Cortex of kidney (tissue), 1 donor: Measurements from ENCODE around the gene CERCAM.

Source experiments
- DNase-seq: peaks from one replicate; lab custom pipeline; 2025; lab: John Stamatoyannopoulos, UW

CERCAM gene

GRCh38 chr9:128456613-128457061 lies 36.0 kb downstream of the CERCAM start:
- DNase-seq, result no peak

GRCh38 chr9:128457207-128457606 lies 36.5 kb downstream of the CERCAM start:
- DNase-seq, result no peak

DNA sequence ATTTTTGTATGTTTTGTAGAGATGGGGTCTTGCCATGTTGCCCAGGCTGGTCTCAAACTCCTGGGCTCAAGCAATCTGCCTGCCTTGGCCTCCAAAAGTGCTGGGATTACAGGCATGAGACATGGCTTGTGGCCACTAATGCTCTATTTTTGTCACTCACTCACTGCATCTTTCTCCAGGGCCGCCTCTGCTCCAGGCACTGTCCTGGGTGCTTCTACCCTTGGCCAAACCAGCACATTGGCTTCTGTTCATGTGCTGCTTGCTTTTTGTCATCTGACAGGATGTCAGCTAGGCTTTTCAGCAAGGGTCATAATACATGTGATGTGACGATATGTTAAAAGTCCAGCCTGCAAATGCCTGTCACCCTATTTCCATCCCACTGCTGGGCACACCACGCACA lies 38.4 kb downstream of the CERCAM start:
- no peak for DNase-seq

DNA sequence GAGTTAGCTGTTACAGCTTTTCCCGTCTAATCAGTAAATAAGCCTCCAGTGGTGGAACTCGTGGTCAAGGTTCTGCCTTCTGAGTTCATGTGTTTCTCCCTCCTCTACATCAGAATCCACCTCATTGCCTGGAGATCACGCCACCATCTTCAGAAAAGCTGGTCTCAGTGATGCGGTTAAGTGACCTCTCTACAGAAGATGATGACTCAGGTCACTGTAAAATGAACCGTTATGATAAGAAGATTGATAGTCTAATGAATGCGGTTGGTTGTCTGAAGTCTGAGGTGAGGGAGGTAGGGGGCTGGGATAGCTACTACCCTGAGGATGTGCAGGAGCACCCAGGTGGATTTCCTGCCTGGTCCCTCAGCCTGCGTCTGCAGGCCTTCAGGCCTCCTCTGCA lies 48.4 kb downstream of the CERCAM start:
- no peak for DNase-seq

GRCh38 chr9:128470560-128470959 lies 49.9 kb downstream of the CERCAM start:
- no peak for DNase-seq

GRCh38 chr9:128473104-128473503 lies 52.4 kb downstream of the CERCAM start:
- DNase-seq, result no peak

DNA sequence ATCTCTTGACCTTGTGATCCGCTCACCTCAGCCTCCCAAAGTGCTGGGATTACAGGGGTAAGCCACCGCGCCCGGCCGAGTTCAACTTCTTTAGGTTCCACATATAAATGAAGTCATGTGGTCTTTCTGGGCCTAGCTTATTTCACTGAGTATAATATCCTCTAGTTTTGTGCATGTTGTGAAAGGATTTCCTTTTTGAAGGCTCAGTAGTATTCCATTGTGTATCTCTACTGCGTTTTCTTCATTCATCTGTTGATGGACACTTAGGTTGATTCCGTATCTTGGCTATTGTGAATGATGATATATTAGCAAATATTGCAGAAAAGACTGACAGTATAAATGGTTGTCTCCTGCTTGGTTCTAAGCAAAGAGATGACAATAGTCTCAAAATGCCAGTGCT lies 55.2 kb downstream of the CERCAM start:
- no peak for DNase-seq

DNA sequence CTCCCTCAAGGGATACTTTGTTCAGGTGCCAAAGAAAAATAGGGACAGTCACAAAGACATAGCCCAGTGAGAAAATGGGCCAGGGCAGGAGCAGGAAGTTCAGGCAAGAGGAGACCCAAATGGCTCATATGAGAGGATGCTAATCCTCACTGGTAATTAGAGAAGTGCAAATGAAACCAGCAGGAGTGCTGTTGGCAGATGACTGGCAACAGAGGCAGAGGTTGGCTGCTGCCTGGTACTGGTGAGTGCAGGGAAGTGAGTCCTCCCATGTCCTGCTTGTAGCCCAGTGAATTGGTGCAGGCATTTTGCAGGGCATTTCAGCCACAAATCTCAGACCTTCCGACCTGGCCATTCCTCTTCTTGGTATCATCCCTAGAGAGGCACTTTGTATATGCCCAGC lies 58.6 kb downstream of the CERCAM start:
- DNase-seq, result no peak

GRCh38 chr9:128481561-128481960 lies 60.9 kb downstream of the CERCAM start:
- no peak for DNase-seq

DNA sequence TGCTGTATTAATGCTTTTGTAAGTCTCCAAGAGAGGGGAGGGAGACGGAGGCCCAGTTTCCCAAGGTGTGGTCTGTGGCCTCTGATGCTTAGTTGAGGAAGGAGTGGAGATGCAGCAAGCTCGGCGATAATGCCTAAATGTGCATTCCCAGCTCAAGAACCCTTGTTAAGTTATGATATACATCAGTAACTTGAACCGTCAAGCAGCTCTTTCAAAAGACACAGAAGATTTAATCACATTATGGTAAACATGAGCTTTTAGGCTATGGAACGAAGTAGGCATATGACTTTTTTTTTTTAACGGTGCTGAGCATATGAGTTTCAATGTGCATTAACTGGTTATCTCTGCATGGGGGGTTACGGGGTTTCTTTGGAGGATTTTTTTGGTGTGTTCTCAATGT lies 61.5 kb downstream of the CERCAM start:
- DNase-seq, result no peak

- DNase-seq, result no peak
These were observed 64.2 kb downstream of the CERCAM start for GRCh38 chr9:128484686-128485413.

DNA sequence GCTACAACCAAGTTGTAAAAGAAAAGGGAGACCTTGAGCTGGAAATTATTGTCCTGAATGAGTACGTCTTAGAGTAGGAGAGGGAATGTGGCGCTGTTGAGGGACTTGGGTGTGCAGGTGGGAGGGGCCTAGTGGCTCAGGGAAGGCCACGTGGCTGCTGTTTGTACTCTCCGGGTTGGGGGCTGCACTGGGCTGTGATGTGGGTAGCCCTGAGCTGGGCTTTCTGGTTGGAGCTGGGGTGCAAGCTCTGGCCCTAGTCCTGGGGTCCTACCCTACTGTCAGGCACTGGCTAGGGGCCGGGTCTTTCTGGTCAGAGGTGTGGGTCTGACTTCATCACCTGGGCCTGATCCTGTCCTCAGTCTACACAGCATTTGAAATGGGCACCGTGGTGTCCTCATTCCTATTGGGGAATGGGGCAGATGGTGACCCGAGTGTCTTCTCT lies 64.8 kb downstream of the CERCAM start:
- no peak for DNase-seq

- DNase-seq, result no peak
These were observed 65.5 kb downstream of the CERCAM start for GRCh38 chr9:128486201-128486600.
